SH-SY5Y (cell line): ENCODE data around the gene COL26A1.

ENCODE experiments used
- GATA2 ChIP-seq: IDR thresholded peaks from 2 replicates; pipeline ENCODE4 v1.6.1; 2011; ENCODE audit warnings: mild to moderate bottlenecking, low read depth, low read length
- GATA3 ChIP-seq: IDR thresholded peaks from 2 replicates; pipeline ENCODE4 v1.6.1; 2011; ENCODE audit warnings: low read depth, mild to moderate bottlenecking, low read length, moderate library complexity

DNA sequence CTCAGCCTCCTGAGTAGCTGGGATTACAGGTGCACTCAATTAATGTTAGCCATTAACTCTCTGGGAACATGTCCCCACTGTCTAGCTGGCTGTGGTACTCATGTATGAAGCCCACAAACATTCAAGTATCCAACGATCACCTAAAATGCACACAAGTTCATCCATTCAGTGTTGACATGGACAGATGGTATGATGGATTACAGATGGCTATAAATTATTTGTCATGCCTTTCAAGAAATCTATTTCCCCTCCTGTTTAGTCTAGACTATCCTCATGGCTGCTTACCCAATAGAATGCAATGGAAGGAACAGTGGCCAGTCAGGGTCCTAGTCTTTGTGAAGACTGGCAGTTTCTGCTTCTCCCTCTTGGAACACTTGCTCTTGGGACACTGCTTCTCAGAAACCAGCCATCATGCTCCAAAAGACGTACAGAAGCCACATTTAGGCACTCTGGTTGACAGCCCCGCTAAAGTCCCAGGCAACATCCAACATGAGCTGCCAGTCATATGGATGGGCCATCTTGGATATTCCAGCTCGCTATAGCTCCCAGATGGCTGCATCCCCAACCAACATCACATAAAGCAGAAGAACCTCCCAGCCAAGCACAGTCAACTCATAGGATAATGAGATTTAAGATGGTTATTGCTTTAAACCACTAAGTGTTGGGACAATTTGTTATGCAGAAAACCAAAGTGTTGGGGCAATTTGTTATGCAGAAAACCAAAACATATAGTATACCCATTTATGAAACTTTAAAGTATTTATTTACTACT, 233.3 kb downstream of the COL26A1 start:
- TF ChIP-seq GATA2, result no peak
- TF ChIP-seq GATA3, result no peak
